GM12878 (cell line): Measurements from ENCODE around the gene TPPP.
"Not testable (repeated sequence)": the region's sequence is repeated elsewhere in the genome, so short reads cannot be mapped to it uniquely, and the experiment has no call there.

Experiments used
- ATF3 ChIP-seq: IDR thresholded peaks from 2 replicates; pipeline ENCODE4 v1.6.1; 2011; ENCODE audit warnings: low read depth, mild to moderate bottlenecking, low read length, moderate library complexity, borderline replicate concordance; ENCODE audit errors: extremely low read depth
- BACH1 ChIP-seq: fragments of 450-650 bp; IDR thresholded peaks from 2 replicates; pipeline ENCODE4 v1.6.1; 2017; ENCODE audit warnings: mild to moderate bottlenecking, borderline replicate concordance
- MTA3 ChIP-seq: IDR thresholded peaks from 2 replicates; pipeline ENCODE4 v1.6.1; 2012; ENCODE audit warnings: low read length, inconsistent platforms, borderline replicate concordance
- RCOR1 ChIP-seq: conservative IDR thresholded peaks from 2 replicates; pipeline ENCODE4 v1.6.1; 2012; ENCODE audit warnings: low read depth, low read length, improper control_type of control experiment
- SRF ChIP-seq, 2 experiments: IDR thresholded peaks; 2 replicates each; pipeline ENCODE4 v1.6.1; 2011; ENCODE audit warnings: low read depth in 2 of 2, low read length in 2 of 2, mild to moderate bottlenecking in 1 of 2, moderate library complexity in 1 of 2
- TF ChIP-seq, protein P1 (sequence below), 3 experiments: IDR thresholded peaks in 2 of 3; conservative IDR thresholded peaks in 1 of 3; 2 replicates each; pipeline ENCODE4 v1.5.1; 2011; ENCODE audit warnings: low read depth in 3 of 3, low read length in 3 of 3, mild to moderate bottlenecking in 3 of 3, control low read depth in 2 of 3, moderate library complexity in 2 of 3, inconsistent platforms in 1 of 3, mixed read lengths in 1 of 3; ENCODE audit not compliant: control insufficient read depth in 2 of 3, insufficient read depth in 1 of 3; ENCODE audit errors: extremely low read depth in 1 of 3

DNA sequence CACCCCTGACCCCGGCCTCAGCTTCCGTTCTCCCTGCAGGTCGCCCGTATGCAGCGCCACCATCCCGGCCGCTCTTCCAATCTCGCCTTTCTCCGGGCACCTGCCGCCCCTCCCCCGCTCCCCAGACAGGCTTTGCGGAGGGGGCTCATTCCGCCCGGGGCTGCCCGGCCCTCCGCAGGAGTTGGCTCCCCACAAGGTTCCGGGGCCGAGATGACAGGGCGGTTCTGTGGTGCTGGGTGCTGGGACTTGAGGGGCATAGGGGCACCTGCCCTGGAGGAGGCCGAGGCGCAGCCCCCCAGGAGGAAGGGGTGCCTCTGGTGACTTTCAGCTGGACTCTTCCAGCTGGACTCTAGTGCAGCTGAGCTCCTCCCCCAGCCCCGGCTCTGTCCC is 885 bp upstream of the TPPP start:
- not testable (repeated sequence) for TF ChIP-seq ATF3; BACH1; SRF (IDR thresholded peaks at IDR 0.05; ENCODE audit: low read depth in 2 of 2, low read length in 2 of 2); RCOR1; MTA3
- TF ChIP-seq, protein P1, sequence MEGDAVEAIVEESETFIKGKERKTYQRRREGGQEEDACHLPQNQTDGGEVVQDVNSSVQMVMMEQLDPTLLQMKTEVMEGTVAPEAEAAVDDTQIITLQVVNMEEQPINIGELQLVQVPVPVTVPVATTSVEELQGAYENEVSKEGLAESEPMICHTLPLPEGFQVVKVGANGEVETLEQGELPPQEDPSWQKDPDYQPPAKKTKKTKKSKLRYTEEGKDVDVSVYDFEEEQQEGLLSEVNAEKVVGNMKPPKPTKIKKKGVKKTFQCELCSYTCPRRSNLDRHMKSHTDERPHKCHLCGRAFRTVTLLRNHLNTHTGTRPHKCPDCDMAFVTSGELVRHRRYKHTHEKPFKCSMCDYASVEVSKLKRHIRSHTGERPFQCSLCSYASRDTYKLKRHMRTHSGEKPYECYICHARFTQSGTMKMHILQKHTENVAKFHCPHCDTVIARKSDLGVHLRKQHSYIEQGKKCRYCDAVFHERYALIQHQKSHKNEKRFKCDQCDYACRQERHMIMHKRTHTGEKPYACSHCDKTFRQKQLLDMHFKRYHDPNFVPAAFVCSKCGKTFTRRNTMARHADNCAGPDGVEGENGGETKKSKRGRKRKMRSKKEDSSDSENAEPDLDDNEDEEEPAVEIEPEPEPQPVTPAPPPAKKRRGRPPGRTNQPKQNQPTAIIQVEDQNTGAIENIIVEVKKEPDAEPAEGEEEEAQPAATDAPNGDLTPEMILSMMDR (IDR thresholded peaks at IDR 0.05 in 2 of 3, conservative IDR thresholded peaks at IDR 0.05 in 1 of 3; ENCODE audit: control insufficient read depth in 2 of 3, extremely low read depth in 1 of 3, insufficient read depth in 1 of 3, low read depth in 3 of 3, low read length in 3 of 3), result not testable (repeated sequence)
